ENCODE data around the gene GPR89B. TPM values are rescaled to one million over a fixed set of nuclear protein-coding genes. Genes with fewer than 3 reads are reported as not detected.
A peak's percentile ranks its signal among the peaks of the same experiment; 100 is the strongest.

The GPR89B gene
- total and polyA plus RNA-seq, 7 donors = 0.60 to 26.3 (median 9.9) TPM

DNA sequence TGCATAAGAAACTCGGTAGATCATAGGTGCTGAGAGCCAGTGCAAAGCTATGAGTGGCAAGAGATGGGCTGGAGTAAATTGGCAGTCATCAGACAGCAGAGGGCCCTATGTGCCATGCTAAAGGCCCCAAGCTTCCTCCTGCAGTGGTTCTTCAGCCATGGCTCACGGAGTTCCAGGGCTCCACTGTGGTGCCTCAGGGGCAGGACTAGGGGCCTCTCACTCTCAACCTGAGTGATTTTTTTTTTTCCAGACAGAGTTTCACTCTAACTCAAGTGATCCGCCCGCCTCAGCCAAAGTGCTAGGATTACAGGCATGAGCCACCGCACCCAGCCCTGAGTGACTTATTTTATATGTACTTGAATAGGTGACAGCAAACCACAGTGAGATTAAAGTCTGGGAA lies 36.0 kb upstream of the GPR89B start:
- WGBS, 2 donors = 70 to 82% methylated on average over 5 of the region's 5 CpGs
- peaks cover 0 to 4% (median 0%) of the 10 kb centered on the region in 3 donors for H3K27me3 ChIP-seq
- H3K27ac ChIP-seq = no peak overlapping the region
- no peak for DNase-seq
- no peaks in the 10 kb centered on the region for H3K4me1 ChIP-seq
- TF ChIP-seq, protein P1, sequence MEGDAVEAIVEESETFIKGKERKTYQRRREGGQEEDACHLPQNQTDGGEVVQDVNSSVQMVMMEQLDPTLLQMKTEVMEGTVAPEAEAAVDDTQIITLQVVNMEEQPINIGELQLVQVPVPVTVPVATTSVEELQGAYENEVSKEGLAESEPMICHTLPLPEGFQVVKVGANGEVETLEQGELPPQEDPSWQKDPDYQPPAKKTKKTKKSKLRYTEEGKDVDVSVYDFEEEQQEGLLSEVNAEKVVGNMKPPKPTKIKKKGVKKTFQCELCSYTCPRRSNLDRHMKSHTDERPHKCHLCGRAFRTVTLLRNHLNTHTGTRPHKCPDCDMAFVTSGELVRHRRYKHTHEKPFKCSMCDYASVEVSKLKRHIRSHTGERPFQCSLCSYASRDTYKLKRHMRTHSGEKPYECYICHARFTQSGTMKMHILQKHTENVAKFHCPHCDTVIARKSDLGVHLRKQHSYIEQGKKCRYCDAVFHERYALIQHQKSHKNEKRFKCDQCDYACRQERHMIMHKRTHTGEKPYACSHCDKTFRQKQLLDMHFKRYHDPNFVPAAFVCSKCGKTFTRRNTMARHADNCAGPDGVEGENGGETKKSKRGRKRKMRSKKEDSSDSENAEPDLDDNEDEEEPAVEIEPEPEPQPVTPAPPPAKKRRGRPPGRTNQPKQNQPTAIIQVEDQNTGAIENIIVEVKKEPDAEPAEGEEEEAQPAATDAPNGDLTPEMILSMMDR (IDR thresholded peaks at IDR 0.05) = no peak
- TF ChIP-seq POLR2A (IDR thresholded peaks at IDR 0.05) (no peak), POLR2AphosphoS5 (IDR thresholded peaks at IDR 0.05) (no peak), EP300 (IDR thresholded peaks at IDR 0.05) (no peak)
- H3K9me3 ChIP-seq = no peaks in the 10 kb centered on the region
- no peaks in the 10 kb centered on the region for H3K36me3 ChIP-seq
- intact Hi-C loops (cut with DNase I) = loop anchor here (5.0 kb wide), 2 partner anchors 170 to 250 kb away; no protein-coding TSS in a partner anchor
- H3K4me3 ChIP-seq = no peak overlapping the region

DNA sequence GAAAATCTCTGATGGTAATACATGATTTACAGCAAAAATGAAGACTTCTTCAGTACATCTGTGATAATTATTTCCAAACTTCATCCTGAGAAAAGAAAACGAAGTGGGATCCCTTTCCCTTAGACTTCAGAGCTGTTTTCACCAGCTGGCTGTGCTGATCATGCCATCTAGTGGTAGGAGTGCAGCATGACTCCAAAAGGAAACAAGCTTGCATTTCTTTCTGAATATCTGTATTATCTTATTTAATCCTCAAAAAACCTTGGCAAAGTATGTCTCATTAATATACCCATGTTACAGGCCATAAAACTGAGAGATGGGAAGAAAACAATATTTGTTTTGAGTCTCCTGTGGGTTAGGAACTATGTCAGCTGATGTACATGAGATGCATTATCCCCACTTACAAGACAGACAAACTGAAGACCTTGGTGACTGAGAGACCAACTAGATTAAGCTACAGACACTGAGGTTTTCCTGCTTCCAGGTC lies 35.4 kb upstream of the GPR89B start:
- no peaks in the 10 kb centered on the region for H3K4me1 ChIP-seq
- TF ChIP-seq POLR2AphosphoS5 (IDR thresholded peaks at IDR 0.05) = no peak
- TF ChIP-seq POLR2A (IDR thresholded peaks at IDR 0.05) = no peak
- TF ChIP-seq, protein P1 (IDR thresholded peaks at IDR 0.05) = peak; percentile 63 to 93 (median 80)
- TF ChIP-seq EP300 (IDR thresholded peaks at IDR 0.05) = no peak
- intact Hi-C loops (cut with DNase I) = loop anchor here (5.0 kb wide), 2 partner anchors 170 to 250 kb away; no protein-coding TSS in a partner anchor
- WGBS, 2 donors = 1 to 8% methylated on average over 1 of the region's 1 CpG
- no peaks in the 10 kb centered on the region for H3K9me3 ChIP-seq
- DNase-seq = no peak
- H3K4me3 ChIP-seq = no peak overlapping the region
- no peaks in the 10 kb centered on the region for H3K36me3 ChIP-seq
- H3K27ac ChIP-seq = no peak overlapping the region
- peaks cover 0 to 4% (median 0%) of the 10 kb centered on the region in 3 donors for H3K27me3 ChIP-seq

DNA sequence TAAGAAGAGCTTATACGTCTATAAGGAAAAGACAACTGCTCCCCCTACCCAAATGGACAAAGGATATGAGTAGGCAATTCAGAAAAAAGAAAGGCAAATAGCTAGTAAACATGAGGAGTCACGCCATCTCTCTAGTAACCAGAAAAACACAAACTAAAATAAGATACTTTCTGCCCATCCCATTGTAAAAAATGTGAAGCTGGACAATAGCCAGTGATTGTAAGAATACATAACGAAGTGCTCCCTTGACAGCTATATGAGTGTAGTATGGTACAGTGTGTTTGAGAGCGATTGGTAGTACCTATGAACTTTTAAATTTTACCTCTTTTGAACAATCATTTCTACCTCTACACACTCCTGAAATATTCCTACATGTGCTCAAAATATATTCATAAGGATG lies 33.1 kb upstream of the GPR89B start:
- intact Hi-C loops (cut with DNase I) = loop anchor here (5.0 kb wide), 1 partner anchor 398 kb away; no protein-coding TSS in a partner anchor

DNA sequence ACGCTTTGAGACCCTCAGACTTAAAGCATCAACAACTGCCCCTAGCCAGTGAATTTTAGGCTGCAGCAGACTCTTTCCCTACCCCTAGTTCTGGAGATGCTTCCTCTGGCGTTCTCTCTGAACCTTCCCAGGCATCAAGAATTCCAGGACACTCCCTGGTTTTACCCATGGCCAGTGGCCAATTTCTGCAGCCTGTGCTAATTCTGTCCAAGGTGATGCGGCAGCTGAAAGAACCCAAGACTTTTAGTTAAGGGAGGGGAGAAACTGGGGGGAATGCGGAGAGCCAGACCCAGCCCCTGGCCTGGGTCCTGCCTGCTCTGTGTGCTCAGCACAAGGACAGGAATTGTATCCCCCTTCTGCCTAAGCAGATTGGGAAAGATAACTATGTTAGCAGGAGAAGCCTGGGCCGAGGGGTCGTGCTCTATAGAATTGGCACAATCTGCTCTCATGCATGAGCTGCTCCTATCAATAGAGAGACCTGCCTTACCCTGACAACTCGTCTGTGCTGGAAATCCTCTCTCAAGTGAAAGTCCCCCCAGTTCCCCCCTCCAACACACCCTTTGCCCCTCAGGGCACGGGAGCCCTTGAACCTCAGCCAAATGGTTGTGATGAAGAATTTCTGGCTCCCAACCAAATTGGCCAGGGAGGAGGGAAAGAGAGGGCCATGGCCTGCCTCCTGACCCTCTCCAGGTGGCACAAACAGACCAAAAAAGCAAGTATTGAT lies 31.0 kb upstream of the GPR89B start:
- no peak overlapping the region for H3K4me3 ChIP-seq
- DNase-seq = no peak

More for the DNA sequence above, 33.1 kb upstream of the GPR89B start:
- no peak overlapping the region for H3K4me3 ChIP-seq
- 48 to 74% methylated on average over 4 of the region's 4 CpGs for WGBS, 2 donors
- H3K4me1 ChIP-seq = no peaks in the 10 kb centered on the region
- no peak overlapping the region for H3K27ac ChIP-seq
- H3K27me3 ChIP-seq = peaks cover 0 to 3% (median 0%) of the 10 kb centered on the region in 3 donors
- H3K9me3 ChIP-seq = no peaks in the 10 kb centered on the region
- TF ChIP-seq POLR2A (IDR thresholded peaks at IDR 0.05) = no peak
- TF ChIP-seq POLR2AphosphoS5 (IDR thresholded peaks at IDR 0.05) = no peak
- TF ChIP-seq, protein P1 (IDR thresholded peaks at IDR 0.05) = no peak
- no peak for TF ChIP-seq EP300 (IDR thresholded peaks at IDR 0.05)
- no peaks in the 10 kb centered on the region for H3K36me3 ChIP-seq
- DNase-seq = no peak

More for the DNA sequence above, 31.0 kb upstream of the GPR89B start:
- no peaks in the 10 kb centered on the region for H3K9me3 ChIP-seq
- no peak overlapping the region for H3K27ac ChIP-seq
- TF ChIP-seq, protein P1 (IDR thresholded peaks at IDR 0.05) = no peak
- TF ChIP-seq POLR2AphosphoS5 (IDR thresholded peaks at IDR 0.05) = no peak
- no peak for TF ChIP-seq EP300 (IDR thresholded peaks at IDR 0.05)
- no peaks in the 10 kb centered on the region for H3K27me3 ChIP-seq
- intact Hi-C loops (cut with DNase I) = loop anchor here (5.0 kb wide), 1 partner anchor 400 kb away; no protein-coding TSS in a partner anchor
- 26 to 68% methylated on average over 8 of the region's 8 CpGs for WGBS, 2 donors
- no peaks in the 10 kb centered on the region for H3K36me3 ChIP-seq
- no peaks in the 10 kb centered on the region for H3K4me1 ChIP-seq
